ENCODE data around the gene SIRT3.
"Not testable (repeated sequence)": the region's sequence is repeated elsewhere in the genome, so short reads cannot be mapped to it uniquely, and the experiment has no call there.

- not testable (repeated sequence) for TF ChIP-seq CTCF (IDR thresholded peaks at IDR 0.05); ZFX (IDR thresholded peaks at IDR 0.05; ENCODE audit: borderline replicate concordance)
These were observed 46.3 kb downstream of the SIRT3 start for GRCh38 chr11:189843-190311.
